IMR-90 (cell line): Measurements from ENCODE around the gene LAMC2. TPM values are rescaled to one million over a fixed set of nuclear protein-coding genes. Genes with fewer than 3 reads are reported as not detected.

Experiments used
- ATAC-seq: fragments of 200-7000 bp; cut with Tn5 transposase; 2 replicates; pipeline ENCODE4 v1.9.1; 2020; ENCODE audit warnings: low read depth, mild to moderate bottlenecking, moderate library complexity
- BruUV-seq: library from RNA; stranded (reverse); fragments of 400-500 nt; replicated peaks from 2 replicates; lab custom pipeline; 2021; lab: Mats Ljungman, UMichigan
- CTCF ChIA-PET: fragments of 300-600 bp; formaldehyde crosslinking; extraction: SDS; loops from one replicate; lab custom pipeline; 2021; ENCODE audit warnings: antibody characterized with exemption; lab: Yijun Ruan, JAX
- POLR2A ChIA-PET: fragments of 300-600 bp; sonication (Branson Sonifier 250); formaldehyde crosslinking; loops from one replicate; lab custom pipeline; 2022; ENCODE audit warnings: antibody characterized with exemption; ENCODE audit not compliant: unreplicated experiment; lab: Charles Lee
- DNase-seq: peaks from one replicate; pipeline ENCODE4 v3.0.0; 2013
- H2AFZ ChIP-seq: replicated peaks from 2 replicates; pipeline ENCODE3; 2013; ENCODE audit warnings: low read length, mild to moderate bottlenecking; ENCODE audit not compliant: poor library complexity
- H2AK5ac ChIP-seq: 2 replicates; pipeline ENCODE4 v1.6.1; 2013; ENCODE audit warnings: low read depth, low read length, inconsistent platforms
- H2AK9ac ChIP-seq: replicated peaks from 2 replicates; pipeline ENCODE3; 2013; ENCODE audit warnings: mild to moderate bottlenecking, low read depth, low read length, moderate library complexity; ENCODE audit not compliant: poor library complexity
- H2BK120ac ChIP-seq: 2 replicates; pipeline ENCODE4 v1.6.1; 2013; ENCODE audit warnings: low read depth, low read length, inconsistent platforms
- H2BK15ac ChIP-seq: 3 replicates; pipeline ENCODE4 v1.6.1; 2013; ENCODE audit warnings: low read depth, low read length, inconsistent platforms
- H2BK20ac ChIP-seq: 2 replicates; pipeline ENCODE4 v1.6.1; 2013; ENCODE audit warnings: low read depth, mild to moderate bottlenecking, inconsistent platforms, low read length, moderate library complexity
- H2BK5ac ChIP-seq: 2 replicates; pipeline ENCODE4 v1.6.1; 2013; ENCODE audit warnings: mild to moderate bottlenecking, low read depth, low read length, inconsistent platforms; ENCODE audit not compliant: poor library complexity, severe bottlenecking
- H3K14ac ChIP-seq: replicated peaks from 2 replicates; pipeline ENCODE4 v1.6.1; 2013; ENCODE audit warnings: low read depth, low read length, inconsistent platforms
- H3K18ac ChIP-seq: 2 replicates; pipeline ENCODE4 v1.6.1; 2013; ENCODE audit warnings: low read depth, low read length, control low read depth
- H3K23ac ChIP-seq: 2 replicates; pipeline ENCODE4 v1.6.1; 2013; ENCODE audit warnings: low read depth, low read length, inconsistent platforms
- H3K27ac ChIP-seq: 2 replicates; pipeline ENCODE4 v1.5.1; 2013; ENCODE audit warnings: mild to moderate bottlenecking, control low read depth, low read length; ENCODE audit not compliant: insufficient read depth
- H3K27me3 ChIP-seq: 2 replicates; pipeline ENCODE4 v1.6.1; 2013; ENCODE audit warnings: low read length; ENCODE audit not compliant: control insufficient read depth, insufficient read depth
- H3K36me3 ChIP-seq: 2 replicates; pipeline ENCODE4 v1.6.1; 2013; ENCODE audit warnings: low read length, mixed read lengths; ENCODE audit not compliant: control insufficient read depth, insufficient read depth
- H3K4ac ChIP-seq: 2 replicates; pipeline ENCODE4 v1.6.1; 2013; ENCODE audit warnings: low read depth, low read length, inconsistent platforms
- H3K4me1 ChIP-seq: 2 replicates; pipeline ENCODE4 v1.6.1; 2013; ENCODE audit warnings: low read length, mixed read lengths; ENCODE audit not compliant: control insufficient read depth, insufficient read depth
- H3K4me2 ChIP-seq: 2 replicates; pipeline ENCODE4 v1.6.1; 2013; ENCODE audit warnings: low read depth, mild to moderate bottlenecking, control low read depth, low read length, moderate library complexity
- H3K4me3 ChIP-seq: 2 replicates; pipeline ENCODE4 v1.5.1; 2013; ENCODE audit warnings: low read depth, mild to moderate bottlenecking, control low read depth, low read length, moderate library complexity; ENCODE audit not compliant: insufficient read depth
- H3K56ac ChIP-seq: 2 replicates; pipeline ENCODE4 v1.6.1; 2013; ENCODE audit warnings: low read length, inconsistent platforms; ENCODE audit not compliant: insufficient read depth; ENCODE audit errors: extremely low read depth
- H3K79me1 ChIP-seq, 2 experiments: 2 replicates each; pipeline ENCODE4 v1.6.1; 2013; ENCODE audit warnings: low read length in 2 of 2, inconsistent platforms in 1 of 2, low read depth in 1 of 2
- H3K9ac ChIP-seq: 2 replicates; pipeline ENCODE4 v1.6.1; 2013; ENCODE audit warnings: low read depth, low read length, control low read depth
- H3K9me1 ChIP-seq: 2 replicates; pipeline ENCODE4 v1.6.1; 2013; ENCODE audit warnings: low read length, inconsistent platforms; ENCODE audit not compliant: insufficient read depth
- H3K9me3 ChIP-seq: 2 replicates; pipeline ENCODE4 v1.6.1; 2013; ENCODE audit warnings: low read length; ENCODE audit not compliant: control insufficient read depth, insufficient read depth
- H4K20me1 ChIP-seq: 2 replicates; pipeline ENCODE4 v1.6.1; 2013; ENCODE audit warnings: low read length, inconsistent platforms; ENCODE audit not compliant: insufficient read depth
- H4K5ac ChIP-seq: 2 replicates; pipeline ENCODE4 v1.6.1; 2013; ENCODE audit warnings: mild to moderate bottlenecking, low read depth, low read length, control low read depth
- H4K8ac ChIP-seq, 2 experiments: 2 replicates each; pipeline ENCODE4 v1.6.1; 2013; ENCODE audit warnings: low read depth in 2 of 2, low read length in 2 of 2, control low read depth in 1 of 2, inconsistent platforms in 1 of 2
- H4K91ac ChIP-seq: 2 replicates; pipeline ENCODE4 v1.6.1; 2013; ENCODE audit warnings: low read depth, low read length, inconsistent platforms; ENCODE audit not compliant: insufficient read depth
- BHLHE40 ChIP-seq: fragments of 150-350 bp; IDR thresholded peaks from 2 replicates; pipeline ENCODE4 v1.6.1; 2016; ENCODE audit warnings: mild to moderate bottlenecking, low read depth, low read length
- CEBPB ChIP-seq: IDR thresholded peaks from 2 replicates; pipeline ENCODE4 v1.6.1; 2012; ENCODE audit warnings: low read depth, low read length, improper control_type of control experiment
- CHD1 ChIP-seq: IDR thresholded peaks from 2 replicates; pipeline ENCODE4 v1.6.1; 2012; ENCODE audit warnings: low read depth, low read length, improper control_type of control experiment
- CTCF ChIP-seq: conservative IDR thresholded peaks from 2 replicates; pipeline ENCODE4 v1.5.1; 2012; ENCODE audit warnings: mild to moderate bottlenecking, low read depth, low read length, improper control_type of control experiment
- ELK1 ChIP-seq: fragments of 150-350 bp; IDR thresholded peaks from 2 replicates; pipeline ENCODE4 v1.6.1; 2016; ENCODE audit warnings: low read depth, mild to moderate bottlenecking, low read length, moderate library complexity, borderline replicate concordance
- FOS ChIP-seq: fragments of 150-350 bp; IDR thresholded peaks from 2 replicates; pipeline ENCODE4 v1.6.1; 2016; ENCODE audit warnings: low read depth, low read length
- MAFK ChIP-seq: IDR thresholded peaks from 2 replicates; pipeline ENCODE4 v1.6.1; 2012; ENCODE audit warnings: low read depth, low read length, improper control_type of control experiment
- MAZ ChIP-seq: IDR thresholded peaks from 2 replicates; pipeline ENCODE4 v1.6.1; 2012; ENCODE audit warnings: low read depth, mild to moderate bottlenecking, low read length, improper control_type of control experiment, moderate library complexity, borderline replicate concordance
- MXI1 ChIP-seq: IDR thresholded peaks from 2 replicates; pipeline ENCODE4 v1.6.1; 2012; ENCODE audit warnings: low read depth, mild to moderate bottlenecking, low read length, moderate library complexity, borderline replicate concordance
- NFE2L2 ChIP-seq: fragments of 150-350 bp; IDR thresholded peaks from 2 replicates; pipeline ENCODE4 v1.6.1; 2016; ENCODE audit warnings: low read depth, mild to moderate bottlenecking, low read length
- POLR2A ChIP-seq: IDR thresholded peaks from 2 replicates; pipeline ENCODE4 v1.6.1; 2012; ENCODE audit warnings: mild to moderate bottlenecking, low read depth, low read length
- RAD21 ChIP-seq: IDR thresholded peaks from 2 replicates; pipeline ENCODE4 v1.6.1; 2012; ENCODE audit warnings: low read length, improper control_type of control experiment
- RCOR1 ChIP-seq: IDR thresholded peaks from 2 replicates; pipeline ENCODE4 v1.6.1; 2012; ENCODE audit warnings: mild to moderate bottlenecking, low read length, improper control_type of control experiment; ENCODE audit not compliant: insufficient replicate concordance
- RFX5 ChIP-seq: IDR thresholded peaks from 2 replicates; pipeline ENCODE4 v1.8.0; 2012; ENCODE audit warnings: low read depth, mild to moderate bottlenecking, low read length, moderate library complexity
- SMC3 ChIP-seq: fragments of 150-350 bp; IDR thresholded peaks from 2 replicates; pipeline ENCODE4 v1.6.1; 2016; ENCODE audit warnings: low read depth, mild to moderate bottlenecking, antibody characterized with exemption, low read length, moderate library complexity
- WGBS, 2 experiments: methylation state at CpG; one replicate each; pipeline versions ENCODE4 v1.1.5 to v1.1.7; 2013; ENCODE audit warnings: missing lambda C conversion rate in 2 of 2; ENCODE audit not compliant: insufficient read length in 1 of 2; ENCODE audit errors: extremely low coverage in 2 of 2; 5-methylcytosine and 5-hydroxymethylcytosine counted together
- dilution Hi-C: fragments of 300-500 bp; cut with HindIII; formaldehyde crosslinking; loops from one replicate; pipeline ENCODE4 v1.14.3; 2018; ENCODE audit warnings: low sequenced_read_pairs; ENCODE audit not compliant: unreplicated experiment
- in situ Hi-C: fragments of 300-500 bp; cut with MboI; formaldehyde crosslinking; loops from 3 replicates; pipeline ENCODE4 v1.14.3; 2019; ENCODE audit warnings: low sequenced_read_pairs, inconsistent platforms, mixed read lengths
- intact Hi-C: fragments of 100-400 bp; cut with micrococcal nuclease; formaldehyde crosslinking; loops from 2 replicates; pipeline ENCODE4 v1.10.0; 2022
- polyA plus RNA-seq, 3 experiments: library from polyadenylated mRNA; depleted of rRNA; stranded (reverse); fragments of >200 nt; gene quantifications; 2 replicates each; pipeline ENCODE4 v1.2.3, GENCODE V29; 2012; ENCODE audit warnings: low replicate concordance in 1 of 3
- total RNA-seq: library from RNA; depleted of rRNA; stranded (reverse); fragments of >200 nt; gene quantifications from 2 replicates; pipeline ENCODE4 v1.2.3, GENCODE V29; 2012
- TF ChIP-seq, protein P1 (sequence below): fragments of 150-350 bp; IDR thresholded peaks from 2 replicates; pipeline ENCODE4 v1.6.1; 2017; ENCODE audit warnings: mild to moderate bottlenecking, antibody characterized with exemption, low read length, low read depth

The LAMC2 gene
- total and polyA plus RNA-seq, 2 of the 4 experiments (the other 2 are of a cell fraction), result 2.3 to 2.8 TPM

GRCh38 chr1:183288583-183288982 lies 102.5 kb downstream of the LAMC2 start:
- H3K56ac ChIP-seq, result no peak overlapping the region
- H4K8ac ChIP-seq, result no peak overlapping the region
- H3K23ac ChIP-seq, result no peak overlapping the region
- H3K4me3 ChIP-seq, result no peak overlapping the region
- H3K27ac ChIP-seq, result no peak overlapping the region
- POLR2A ChIA-PET, result no interaction called here
- H2AFZ ChIP-seq, result no peak overlapping the region
- no peak overlapping the region for H4K5ac ChIP-seq
- no peak overlapping the region for H2BK15ac ChIP-seq
- H3K36me3 ChIP-seq, result no peaks in the 10 kb centered on the region
- no TSS peak for BruUV-seq
- H2BK20ac ChIP-seq, result no peak overlapping the region
- no peaks in the 10 kb centered on the region for H4K20me1 ChIP-seq
- H3K27me3 ChIP-seq, result no peaks in the 10 kb centered on the region
- H4K91ac ChIP-seq, result no peak overlapping the region
- H2BK5ac ChIP-seq, result no peak overlapping the region
- H3K4ac ChIP-seq, result no peak overlapping the region
- in situ Hi-C loops (loop anchor here (10.0 kb wide), 1 partner anchor 336 kb away; no protein-coding TSS in a partner anchor), dilution Hi-C loops (no loop called here), intact Hi-C loops (no loop called here)
- H3K18ac ChIP-seq, result no peak overlapping the region
- H3K9ac ChIP-seq, result no peak overlapping the region
- H2BK120ac ChIP-seq, result no peak overlapping the region
- no peak for ATAC-seq
- peaks cover 12% of the 10 kb centered on the region; the same call in 1 of the 2 replicates for H3K9me1 ChIP-seq
- H2AK5ac ChIP-seq, result no peak overlapping the region
- H3K9me3 ChIP-seq, result 0 out of 2 replicates have a peak, but pooled peaks cover 2% of the 10 kb centered on the region
- no peaks in the 10 kb centered on the region for H3K79me1 ChIP-seq
- CTCF ChIA-PET, result no interaction called here
- WGBS, 2 experiments, result no CpG with 5 or more reads among the region's 2 CpGs
- no peak overlapping the region for H2AK9ac ChIP-seq
- TF ChIP-seq RFX5 (no peak), NFE2L2 (no peak), MAZ (no peak), SMC3 (no peak), POLR2A (no peak), CEBPB (no peak), RCOR1 (no peak), CHD1 (no peak), BHLHE40 (no peak), MXI1 (no peak), CTCF (no peak), MAFK (no peak), ELK1 (no peak), FOS (no peak), RAD21 (no peak)
- TF ChIP-seq, protein P1, sequence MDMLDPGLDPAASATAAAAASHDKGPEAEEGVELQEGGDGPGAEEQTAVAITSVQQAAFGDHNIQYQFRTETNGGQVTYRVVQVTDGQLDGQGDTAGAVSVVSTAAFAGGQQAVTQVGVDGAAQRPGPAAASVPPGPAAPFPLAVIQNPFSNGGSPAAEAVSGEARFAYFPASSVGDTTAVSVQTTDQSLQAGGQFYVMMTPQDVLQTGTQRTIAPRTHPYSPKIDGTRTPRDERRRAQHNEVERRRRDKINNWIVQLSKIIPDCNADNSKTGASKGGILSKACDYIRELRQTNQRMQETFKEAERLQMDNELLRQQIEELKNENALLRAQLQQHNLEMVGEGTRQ, result no peak
- H3K4me1 ChIP-seq, result peaks cover 15% of the 10 kb centered on the region
- DNase-seq, result no peak
- no peak overlapping the region for H3K14ac ChIP-seq
- no peak overlapping the region for H3K4me2 ChIP-seq
